Activated T-helper 9 cell treated with anti-CD3 and anti-CD28 coated beads, Interleukin-2, amount 50 U/mL, for 16 hours (primary cell): ENCODE measurements around the gene FNDC8.
"Not testable (repeated sequence)": the region's sequence is repeated elsewhere in the genome, so short reads cannot be mapped to it uniquely, and the experiment has no call there.

ENCODE experiments used
- DNase-seq: peaks from one replicate; pipeline ENCODE4 v3.0.0-alpha.2; 2020; ENCODE audit warnings: low read depth

FNDC8 gene

DNA sequence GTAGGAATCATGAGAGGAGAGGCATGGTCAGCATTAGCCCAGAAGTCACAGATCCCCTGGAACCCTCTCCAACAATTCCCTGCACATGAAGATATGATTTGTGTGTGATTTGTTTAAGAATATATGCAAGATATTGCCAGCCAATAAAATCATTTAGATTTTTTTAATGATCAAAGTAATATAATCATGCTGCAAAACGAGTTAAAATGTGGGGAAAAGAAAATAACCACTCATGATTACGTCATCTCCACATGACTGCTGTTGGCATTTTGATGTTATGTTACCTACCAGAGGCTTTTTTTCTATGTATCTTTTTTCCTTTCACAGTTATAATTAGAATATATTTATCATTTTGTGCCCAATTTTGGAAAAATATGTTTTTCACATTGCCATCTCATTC lies 50.4 kb downstream of the FNDC8 start:
- no peak for DNase-seq

DNA sequence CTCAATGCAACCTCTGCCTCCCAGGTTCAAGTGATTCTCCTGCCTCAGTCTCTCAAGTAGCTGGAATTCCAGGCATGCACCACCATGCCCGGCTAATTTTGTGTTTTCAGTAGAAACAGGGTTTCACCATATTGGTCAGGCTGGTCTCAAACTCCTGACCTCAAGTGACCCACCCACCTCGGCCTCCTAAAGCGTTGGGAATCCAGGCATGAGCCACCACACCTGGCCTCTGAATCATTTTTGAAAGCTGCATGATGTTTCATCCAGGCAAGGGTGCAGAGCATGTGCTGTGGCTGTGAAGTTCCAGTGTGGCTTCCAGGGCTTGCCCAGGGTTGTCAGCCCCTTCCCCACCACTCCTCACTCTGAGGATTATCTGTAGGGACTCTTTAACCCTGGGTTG lies 50.9 kb downstream of the FNDC8 start:
- DNase-seq, result not testable (repeated sequence)

DNA sequence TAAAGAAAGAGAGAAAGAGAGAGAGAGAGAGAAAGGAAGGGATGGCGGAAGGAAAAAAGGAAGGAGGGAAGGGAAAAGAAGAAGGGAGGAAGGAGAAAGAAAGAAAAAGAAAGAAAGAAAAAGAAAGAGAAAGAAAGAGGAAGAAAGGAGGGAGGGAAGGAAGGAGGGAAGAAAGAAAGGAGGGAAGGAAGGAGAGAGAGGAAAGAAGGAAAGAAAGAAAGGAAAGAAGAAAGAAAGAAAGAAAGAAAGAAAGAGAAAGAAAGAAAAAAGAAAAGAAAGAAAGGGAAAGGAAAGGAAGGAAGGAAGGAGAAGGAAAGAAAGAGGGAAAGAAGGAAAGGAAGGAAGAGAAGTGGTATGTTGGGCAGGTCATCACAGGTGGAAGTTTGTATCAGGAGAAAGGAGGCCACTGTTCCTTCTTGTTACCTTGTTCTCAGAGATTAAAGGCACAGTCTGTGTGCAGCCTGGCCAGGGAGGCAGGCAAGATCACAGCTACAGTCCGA lies 53.5 kb downstream of the FNDC8 start:
- no peak for DNase-seq

DNA sequence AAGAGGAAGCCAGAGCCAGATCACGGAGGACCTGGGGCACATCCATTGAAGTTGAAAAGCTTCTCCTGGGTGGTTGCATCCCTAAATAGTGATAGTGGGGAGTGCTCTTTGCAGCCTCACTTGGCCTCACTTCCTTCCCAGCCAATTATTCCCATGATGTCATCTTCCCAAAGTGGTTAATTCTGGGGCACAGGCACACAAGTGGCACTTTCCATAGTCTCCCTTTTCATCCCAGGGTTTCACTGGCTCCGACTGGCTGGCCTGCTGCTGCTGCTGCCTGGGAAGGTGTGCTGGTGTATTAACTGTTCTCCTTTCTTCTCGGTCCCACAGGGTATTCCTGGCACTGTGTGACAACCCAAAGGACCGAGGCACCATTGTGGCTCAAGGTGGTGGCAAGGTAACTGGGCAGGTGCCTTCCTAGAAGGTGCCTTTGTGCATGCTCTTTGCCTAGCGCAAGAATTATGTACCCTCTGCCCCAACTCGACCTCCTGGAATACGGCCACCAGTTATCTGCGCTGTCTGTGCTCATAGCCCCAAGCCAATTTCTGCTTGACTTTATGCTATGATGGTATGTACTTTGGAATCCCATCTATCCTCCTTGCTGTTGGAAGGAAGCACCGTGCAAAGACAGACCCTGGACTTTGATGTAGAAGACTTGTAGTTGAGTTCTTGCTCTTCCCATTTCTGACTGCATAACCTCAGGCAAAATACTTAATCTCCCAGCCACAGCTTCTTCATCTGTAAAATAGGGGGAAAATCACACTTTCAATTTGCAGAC lies 54.4 kb downstream of the FNDC8 start:
- no peak for DNase-seq

DNA sequence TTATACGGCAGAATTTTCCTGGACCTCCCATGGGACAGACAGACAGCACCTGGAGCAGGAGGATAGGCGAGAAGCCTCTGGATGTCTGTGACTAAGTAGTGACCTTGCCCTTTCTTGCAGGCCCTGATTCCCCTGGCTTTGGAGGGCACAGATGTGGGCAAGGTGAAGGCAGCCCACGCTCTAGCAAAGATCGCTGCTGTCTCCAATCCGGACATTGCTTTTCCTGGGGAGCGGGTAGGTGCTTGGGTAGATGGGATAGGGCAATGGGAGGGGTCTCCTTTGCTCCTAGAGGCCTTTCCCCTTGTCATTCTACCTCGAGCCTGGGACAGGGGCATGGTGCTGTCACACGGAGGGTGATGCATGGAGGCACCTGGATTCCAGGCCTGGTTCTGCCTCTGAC lies 55.5 kb downstream of the FNDC8 start:
- DNase-seq, result no peak

DNA sequence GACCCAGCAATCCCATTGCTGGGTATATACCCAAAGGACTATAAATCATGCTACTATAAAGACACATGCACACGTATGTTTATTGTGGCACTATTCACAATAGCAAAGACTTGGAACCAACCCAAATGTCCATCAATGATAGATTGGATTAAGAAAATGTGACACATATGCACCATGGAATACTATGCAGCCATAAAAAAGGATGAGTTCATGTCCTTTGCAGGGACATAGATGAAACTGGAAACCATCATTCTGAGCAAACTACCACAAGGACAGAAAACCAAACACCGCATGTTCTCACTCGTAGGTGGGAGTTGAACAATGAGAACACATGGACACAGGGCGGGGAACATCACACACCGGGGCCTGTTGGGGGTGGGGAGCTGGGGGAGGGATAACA lies 58.0 kb downstream of the FNDC8 start:
- not testable (repeated sequence) for DNase-seq
